NCI-H2196 treated with DMSO at 0.1 percent for 48 hours (cell line): Measurements from ENCODE around the gene C10orf90.

ENCODE experiments used
- DNase-seq: peaks from one replicate; lab custom pipeline; 2025; ENCODE audit not compliant: unreplicated experiment; lab: John Stamatoyannopoulos, UW

C10orf90 gene

GRCh38 chr10:126586128-126586527 lies 84.4 kb downstream of the C10orf90 start:
- DNase-seq, result no peak

- no peak for DNase-seq
Observed at GRCh38 chr10:126585249-126586017, 85.1 kb downstream of the C10orf90 start.

DNA sequence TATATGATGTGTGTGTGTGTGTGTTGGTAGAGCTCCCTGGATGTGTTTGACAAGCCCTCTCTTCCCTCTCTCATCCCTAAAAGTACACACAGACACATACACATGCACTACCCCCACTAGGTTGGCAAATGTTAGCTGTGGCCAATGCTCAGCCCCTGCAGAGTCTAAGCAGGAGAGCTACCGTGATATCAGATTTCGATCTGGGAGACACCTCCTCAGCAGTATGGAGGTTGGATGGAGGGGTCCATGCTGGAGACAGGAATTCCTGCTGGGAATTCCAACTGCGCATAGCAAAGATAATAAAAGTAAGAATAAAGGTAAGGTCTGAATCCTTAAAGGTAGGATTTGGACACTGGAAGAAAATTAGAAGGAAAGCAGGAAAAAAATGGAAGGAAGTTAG lies 85.7 kb downstream of the C10orf90 start:
- DNase-seq, result no peak

DNA sequence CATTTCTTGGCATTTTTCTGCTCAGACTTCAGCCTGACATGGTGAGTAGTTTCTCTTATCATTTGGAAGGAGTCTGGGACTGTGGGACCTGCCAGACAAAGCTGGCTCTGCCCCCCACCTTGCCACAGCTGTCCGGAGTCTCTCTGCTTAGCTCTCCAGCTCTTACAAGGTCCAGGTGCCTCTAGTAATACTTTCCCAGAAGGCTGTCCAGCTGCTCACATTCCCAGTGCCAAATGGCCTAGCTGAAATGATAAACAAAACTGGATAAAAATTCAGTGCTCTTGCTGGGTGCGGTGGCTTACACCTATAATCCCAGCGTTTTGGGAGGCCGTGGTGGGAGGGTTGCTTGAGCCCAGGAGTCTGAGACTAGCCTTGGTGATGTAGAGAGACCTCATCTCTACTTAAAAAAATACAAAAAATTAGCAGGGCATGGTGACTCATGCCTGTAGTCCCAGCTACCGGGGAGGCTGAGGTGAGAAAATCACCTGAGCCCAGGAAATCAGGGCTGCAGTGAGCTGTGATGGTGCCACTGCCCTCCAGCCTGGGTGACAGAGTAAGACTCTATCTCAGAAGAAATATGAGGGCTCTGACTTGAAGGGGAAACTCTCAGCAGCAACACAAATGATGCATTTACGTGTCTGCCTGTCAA lies 86.8 kb downstream of the C10orf90 start:
- DNase-seq, result no peak

DNA sequence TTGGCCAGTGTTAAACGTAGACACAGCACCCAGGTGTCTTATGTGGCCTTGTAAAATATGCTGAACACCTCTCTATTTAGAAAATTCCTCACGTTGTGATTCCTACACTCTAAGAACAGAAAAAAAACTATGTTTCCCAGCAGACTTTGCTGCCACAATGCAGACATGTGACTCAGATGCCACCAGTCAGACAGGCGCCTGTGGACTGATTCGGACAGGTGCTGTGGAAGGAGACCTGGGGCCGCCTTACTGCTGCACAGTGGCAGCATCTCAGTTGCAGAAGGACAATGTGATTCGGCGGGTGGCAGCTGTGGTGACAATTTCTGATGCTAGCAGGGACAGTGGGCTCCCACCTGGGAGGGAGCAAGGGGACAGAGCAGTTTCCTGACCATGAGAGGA lies 88.8 kb downstream of the C10orf90 start:
- no peak for DNase-seq

DNA sequence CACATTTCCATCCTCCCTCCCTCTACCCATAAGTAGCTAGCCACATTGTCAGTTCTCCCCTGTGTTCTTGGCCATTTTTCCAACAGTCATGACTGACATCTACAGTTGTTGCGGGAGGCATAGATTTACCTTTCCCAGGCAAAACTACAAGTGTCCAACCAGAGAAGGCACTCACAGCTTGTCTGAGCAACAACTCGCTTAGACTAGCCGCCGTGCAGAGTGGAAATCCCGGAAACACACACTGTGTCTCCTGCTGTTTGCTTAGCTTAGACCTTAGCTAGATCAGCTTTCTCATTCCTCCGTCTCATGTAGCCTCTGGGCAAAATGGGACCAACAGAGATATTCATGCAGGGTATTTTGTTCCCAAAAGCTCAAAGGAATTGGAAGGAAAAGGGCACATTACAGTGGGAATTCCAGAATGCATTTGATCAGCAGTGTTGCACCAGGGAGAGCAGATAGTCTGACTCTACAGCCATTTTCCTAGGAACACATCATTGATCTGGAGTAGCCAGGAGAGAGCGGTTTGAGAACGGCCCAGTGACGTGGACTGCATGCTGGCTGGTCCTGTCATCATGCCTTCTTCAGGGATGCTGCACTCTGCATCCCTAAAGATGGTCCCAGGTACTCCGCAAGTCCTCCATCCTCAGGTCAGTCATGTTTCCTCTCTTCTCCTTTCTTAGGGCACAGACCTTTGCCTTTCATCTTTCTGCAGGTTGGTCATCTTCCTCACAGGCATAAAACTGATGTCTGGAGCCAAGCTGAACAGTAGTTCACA lies 89.4 kb downstream of the C10orf90 start:
- no peak for DNase-seq

DNA sequence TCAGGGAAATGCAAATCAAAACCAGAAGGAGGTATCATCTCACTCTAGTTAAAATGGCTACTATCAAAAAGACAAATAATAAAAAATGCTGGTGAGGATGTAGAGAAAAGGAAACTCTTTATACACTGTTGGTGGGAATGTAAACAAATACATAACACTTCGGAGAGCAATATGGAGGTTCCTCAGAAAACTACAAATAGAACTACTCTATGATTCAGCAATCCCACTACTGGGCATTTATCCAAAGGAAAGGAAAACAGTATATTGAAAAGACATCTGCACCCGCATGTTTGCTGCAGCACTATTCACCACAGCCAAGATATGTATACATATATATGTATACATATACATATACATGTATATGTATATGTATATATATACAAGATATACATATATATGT lies 94.2 kb downstream of the C10orf90 start:
- no peak for DNase-seq

DNA sequence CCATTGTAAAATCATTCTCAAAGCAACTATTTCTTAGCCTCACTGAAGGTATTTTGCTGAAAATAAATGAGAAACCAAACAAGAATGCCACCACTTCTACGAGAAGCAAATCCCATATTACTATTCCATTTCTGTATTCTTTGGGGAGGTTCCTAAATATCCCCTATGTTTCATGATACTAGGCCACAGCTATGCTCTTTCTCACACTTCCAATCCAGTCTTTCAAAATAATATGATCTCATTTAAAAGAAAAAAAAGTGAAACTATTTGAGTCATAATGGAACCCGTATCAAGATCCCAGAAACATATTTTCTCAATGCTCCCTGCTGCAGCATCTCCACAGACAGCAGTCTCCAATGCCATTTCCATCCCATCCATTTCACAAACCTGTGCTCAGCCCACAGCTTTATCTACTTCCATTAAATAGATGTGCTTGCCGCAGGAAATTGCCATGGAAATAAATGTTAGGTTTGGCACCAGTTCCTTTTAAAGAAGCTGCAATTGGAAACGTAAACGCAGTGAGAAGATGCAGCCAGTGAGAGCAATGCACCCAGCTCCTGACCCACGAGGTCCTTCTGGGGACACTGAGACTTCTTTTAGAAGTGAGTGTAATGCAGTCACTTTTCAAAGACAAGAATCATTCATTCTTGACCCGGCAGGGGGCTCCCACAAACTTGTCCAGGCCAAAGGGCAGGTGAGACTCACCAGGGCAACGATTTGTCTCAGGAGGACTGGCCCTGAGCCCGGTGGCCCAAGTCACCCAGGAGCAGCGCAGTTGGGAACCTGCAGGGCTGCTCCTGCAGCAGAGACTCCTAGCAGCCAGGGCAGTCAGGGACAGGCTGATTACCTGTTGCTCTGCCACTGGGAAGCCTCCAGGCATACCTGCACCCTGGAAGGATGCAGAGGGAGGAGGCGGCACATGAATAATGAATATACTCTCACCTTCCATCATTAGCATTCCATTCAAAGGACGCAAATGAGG lies 99.6 kb downstream of the C10orf90 start:
- no peak for DNase-seq

GRCh38 chr10:126570245-126570570 lies 100.3 kb downstream of the C10orf90 start:
- DNase-seq, result no peak

DNA sequence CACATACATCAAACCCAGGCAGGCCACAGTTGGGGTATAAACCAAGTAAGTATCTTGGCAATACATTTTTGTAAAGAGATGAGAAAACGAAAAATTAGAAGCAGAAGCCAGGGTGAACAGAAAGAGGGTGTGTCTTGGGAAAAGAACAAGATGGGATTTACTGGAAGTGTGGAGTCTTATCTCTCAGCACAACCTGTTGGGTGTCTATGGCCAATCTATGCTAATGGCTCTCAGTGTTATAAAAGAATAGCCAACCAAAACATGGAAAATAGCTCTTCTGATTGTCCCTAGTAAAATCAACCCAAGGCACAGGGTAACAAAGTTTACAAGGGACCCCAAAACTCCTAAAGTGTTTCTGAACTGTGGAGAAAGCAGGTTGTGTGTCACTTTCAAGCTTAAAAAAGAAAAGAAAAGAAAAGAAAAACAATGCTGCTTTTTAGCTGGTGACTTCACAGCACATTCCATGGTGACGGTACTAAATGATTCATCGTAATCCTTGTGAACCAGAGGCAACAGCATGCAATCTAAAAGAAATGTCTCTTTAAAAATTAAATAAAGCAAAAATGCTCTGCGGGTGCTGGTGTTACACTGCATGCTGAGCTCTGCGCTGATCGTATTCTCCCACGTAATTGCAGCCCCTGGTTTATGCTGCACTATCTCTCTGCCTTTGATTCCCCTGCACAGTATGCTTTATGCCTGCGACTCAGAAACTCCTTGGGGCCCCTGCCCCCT lies 100.8 kb downstream of the C10orf90 start:
- DNase-seq, result no peak

GRCh38 chr10:126568809-126569385 lies 101.6 kb downstream of the C10orf90 start:
- DNase-seq, result no peak

DNA sequence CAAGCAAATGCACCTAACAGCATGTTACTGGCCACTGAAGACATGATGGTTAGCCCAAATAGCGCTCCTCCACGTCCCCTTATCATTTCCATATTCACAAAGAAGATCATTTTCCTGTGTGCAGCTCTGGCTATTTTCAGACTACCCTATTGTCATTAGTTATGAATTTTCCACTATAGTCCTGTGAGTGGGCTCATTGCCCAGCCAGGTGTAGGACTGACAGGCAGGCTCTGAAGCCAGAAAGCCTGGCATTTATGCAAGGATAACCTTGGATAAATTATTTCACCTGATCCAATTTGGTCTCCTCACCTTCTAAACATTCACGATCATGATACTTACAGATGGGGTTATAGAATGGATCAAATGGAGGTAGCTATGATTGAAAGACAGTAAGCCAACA lies 104.6 kb downstream of the C10orf90 start:
- no peak for DNase-seq

GRCh38 chr10:126565441-126565840 lies 105.1 kb downstream of the C10orf90 start:
- DNase-seq, result no peak

DNA sequence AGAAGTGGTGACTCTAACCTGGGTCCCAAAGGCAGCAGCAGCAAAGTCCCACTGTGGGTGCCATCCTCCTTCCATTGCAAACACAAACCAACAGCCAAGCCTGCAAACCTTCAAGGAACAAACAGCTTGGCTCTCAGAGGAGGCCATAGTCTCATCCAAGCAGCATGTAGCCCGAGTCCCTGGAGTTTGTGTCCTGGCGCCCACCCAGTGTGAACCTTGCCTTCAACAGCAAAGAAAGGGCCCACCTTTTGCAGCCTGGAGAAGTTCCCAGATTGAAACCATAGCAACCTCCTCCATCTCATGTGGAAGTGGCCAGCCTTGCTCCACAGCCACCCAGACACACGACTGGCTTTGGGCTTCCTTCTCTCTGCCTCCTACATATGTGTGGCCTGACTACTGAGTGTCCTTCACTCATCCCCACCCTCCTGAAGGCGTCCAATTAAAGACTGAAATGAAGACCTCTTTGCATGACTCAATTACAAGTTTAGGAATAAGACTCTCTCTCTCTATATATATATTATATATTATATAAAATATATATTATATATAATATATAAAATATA lies 106.1 kb downstream of the C10orf90 start:
- no peak for DNase-seq

GRCh38 chr10:126563361-126563760 lies 107.1 kb downstream of the C10orf90 start:
- DNase-seq, result no peak

DNA sequence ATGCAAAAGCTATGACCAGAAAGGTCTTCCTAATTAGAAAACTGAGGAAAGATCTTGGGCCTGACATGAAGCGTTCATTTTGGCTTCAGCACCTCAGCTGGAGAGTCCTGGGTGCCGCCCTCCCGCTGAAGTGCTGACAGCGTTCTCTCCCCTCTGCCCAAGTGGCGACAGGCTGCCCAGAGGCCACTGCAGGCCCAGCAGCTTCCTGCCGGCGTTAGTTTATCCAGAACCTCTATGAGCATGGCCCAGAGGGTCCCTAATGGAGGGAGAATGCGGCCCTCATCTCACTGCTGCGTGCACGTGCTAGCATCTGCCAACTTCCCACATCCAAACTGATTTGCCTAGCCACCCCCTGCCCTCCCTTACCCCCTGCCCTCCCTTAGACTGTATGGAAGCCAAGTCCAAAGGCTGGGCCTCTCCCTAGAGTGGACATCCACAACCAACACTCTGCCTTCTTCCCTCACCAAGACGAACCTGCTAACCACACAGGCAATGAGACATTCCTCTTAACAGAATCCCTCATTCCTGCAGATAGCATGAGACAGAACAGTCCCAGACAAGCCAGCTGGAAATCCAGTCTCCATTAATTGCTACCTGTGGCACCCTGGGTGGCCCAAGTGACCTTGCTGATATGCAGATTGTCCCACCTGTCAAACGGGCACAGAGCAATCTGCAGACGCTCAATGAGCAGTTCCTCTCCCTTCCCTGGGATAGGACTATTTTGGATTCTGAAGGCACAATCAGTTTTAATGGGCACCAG lies 108.4 kb downstream of the C10orf90 start:
- DNase-seq, result no peak

- no peak for DNase-seq
Observed at GRCh38 chr10:126561294-126561920, 109.1 kb downstream of the C10orf90 start.

DNA sequence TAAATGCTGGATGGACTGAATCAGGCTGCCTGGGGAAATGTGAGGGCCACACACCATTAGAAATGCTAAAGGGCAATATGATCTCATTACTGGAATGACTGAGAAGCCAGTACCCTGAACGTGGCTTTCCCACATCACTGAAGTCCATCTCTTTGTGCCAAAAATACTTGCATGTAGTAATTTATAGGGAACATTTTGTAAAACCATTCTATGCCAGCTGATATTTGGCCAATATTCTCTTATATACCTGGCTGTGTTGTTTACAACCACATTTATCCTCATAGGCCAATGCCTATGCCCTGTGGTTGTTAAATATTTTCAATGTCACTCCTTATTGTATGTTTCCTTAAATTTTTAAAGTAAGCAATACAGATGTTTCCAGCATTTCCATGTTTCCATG lies 111.6 kb downstream of the C10orf90 start:
- no peak for DNase-seq
